Small intestine (tissue), 7 donors: ENCODE results near the gene CMSS1. TPM values are rescaled to one million over a fixed set of nuclear protein-coding genes. Genes with fewer than 3 reads are reported as not detected.
A peak's percentile ranks its signal among the peaks of the same experiment; 100 is the strongest.

ENCODE experiments used
- DNase-seq, 2 donors: peaks; one replicate each; pipeline versions ENCODE4 v3.0.0 to v3.0.0-alpha.2; 2013
- FAIRE-seq: peaks from 2 replicates; lab custom pipeline; 2012; peaks lifted over from hg19 to GRCh38; lab: Jason Lieb, UNC
- H3K27ac ChIP-seq, 3 donors: one replicate each; pipeline ENCODE4 v1.5.1; 2013; ENCODE audit warnings: low read length in 2 of 3, mild to moderate bottlenecking in 2 of 3, control low read depth in 1 of 3, inconsistent platforms in 1 of 3, low read depth in 1 of 3, moderate library complexity in 1 of 3
- H3K27me3 ChIP-seq, 3 donors: one replicate each; pipeline ENCODE4 v1.6.1; 2013; ENCODE audit warnings: low read length in 3 of 3, inconsistent platforms in 1 of 3; ENCODE audit not compliant: control insufficient read depth in 3 of 3, insufficient read depth in 3 of 3
- H3K36me3 ChIP-seq, 3 donors: one replicate each; pipeline ENCODE4 v1.6.1; 2013; ENCODE audit warnings: low read length in 3 of 3, inconsistent platforms in 1 of 3, low read depth in 1 of 3, mild to moderate bottlenecking in 1 of 3, moderate library complexity in 1 of 3; ENCODE audit not compliant: control insufficient read depth in 3 of 3, insufficient read depth in 2 of 3
- H3K4me1 ChIP-seq, 3 donors: one replicate each; pipeline ENCODE4 v1.6.1; 2013; ENCODE audit warnings: low read length in 2 of 3, inconsistent platforms in 1 of 3, low read depth in 1 of 3, mild to moderate bottlenecking in 1 of 3, moderate library complexity in 1 of 3; ENCODE audit not compliant: control insufficient read depth in 3 of 3, insufficient read depth in 2 of 3
- H3K4me3 ChIP-seq, 3 donors: one replicate each; pipeline ENCODE4 v1.5.1; 2013; ENCODE audit warnings: low read length in 3 of 3, control low read depth in 1 of 3, inconsistent platforms in 1 of 3, low read depth in 1 of 3, mild to moderate bottlenecking in 1 of 3, moderate library complexity in 1 of 3
- H3K9me3 ChIP-seq, 2 donors: one replicate each; pipeline ENCODE4 v1.6.1; 2013; ENCODE audit warnings: low read depth in 1 of 2, low read length in 1 of 2; ENCODE audit not compliant: control insufficient read depth in 2 of 2, insufficient read depth in 1 of 2
- WGBS, 3 donors: extraction: QIAGEN DNeasy Blood & Tissue Kit; methylation state at CpG; one replicate each; pipeline ENCODE4 v1.1.7; 2013; 5-methylcytosine and 5-hydroxymethylcytosine counted together
- polyA plus RNA-seq, 4 donors: library from polyadenylated mRNA; stranded (reverse) in 3 of 4; unstranded in 1 of 4; fragments of 200-250 nt in 3 of 4; fragments of 120-200 nt in 1 of 4; gene quantifications; one replicate each; pipeline versions ENCODE4 v1.2.1 to v1.2.3, GENCODE V29; 2013
- donor health status: healthy with polysubstance abuse.
- donor health status: control.
- donor health status: control.
- donor health status: Bipolar disorder and iron deficiency.
- donor health status: healthy.

The CMSS1 gene
- polyA plus RNA-seq, 4 donors, result 1.6 to 24.0 (median 10.4) TPM

DNA sequence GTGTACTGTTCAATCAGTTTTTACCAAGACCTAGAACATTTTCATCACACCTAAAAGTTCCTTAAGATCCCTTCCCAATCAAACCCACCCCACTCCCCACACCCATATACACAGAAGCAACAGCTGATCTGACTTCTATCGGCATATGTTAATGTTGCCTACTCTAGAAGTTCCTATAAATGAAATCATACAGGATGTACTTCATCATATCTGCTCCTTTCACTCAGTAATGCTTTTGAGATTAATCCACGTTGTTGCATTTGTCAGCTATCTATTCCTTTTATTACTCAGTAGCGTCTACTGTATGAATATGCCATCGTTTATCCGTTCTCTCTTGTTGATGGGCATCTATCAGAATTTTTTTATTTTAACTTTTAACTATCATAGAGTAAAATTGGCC lies 310.9 kb downstream of the CMSS1 start:
- 77 to 85% (median 83%) methylated on average over 5 of the region's 5 CpGs for WGBS, 3 donors
- no peak for FAIRE-seq

GRCh38 chr3:100129941-100130340 lies 312.3 kb downstream of the CMSS1 start:
- H3K9me3 ChIP-seq, result no peaks in the 10 kb centered on the region
- no peaks in the 10 kb centered on the region for H3K36me3 ChIP-seq
- H3K4me3 ChIP-seq, result no peak overlapping the region
- DNase-seq (no peak), FAIRE-seq (no peak)
- H3K4me1 ChIP-seq, result no peaks in the 10 kb centered on the region
- no peak overlapping the region for H3K27ac ChIP-seq
- H3K27me3 ChIP-seq, result no peaks in the 10 kb centered on the region
- 84 to 98% (median 93%) methylated on average over 1 of the region's 1 CpG for WGBS, 3 donors

More for the DNA sequence above, 310.9 kb downstream of the CMSS1 start:
- Histone ChIP-seq H3K36me3 (no peaks in the 10 kb centered on the region), H3K4me3 (no peak overlapping the region), H3K27ac (no peak overlapping the region), H3K4me1 (no peaks in the 10 kb centered on the region), H3K27me3 (no peaks in the 10 kb centered on the region), H3K9me3 (no peaks in the 10 kb centered on the region)
- no peak for DNase-seq

GRCh38 chr3:100131241-100131640 lies 313.6 kb downstream of the CMSS1 start:
- no peaks in the 10 kb centered on the region for H3K9me3 ChIP-seq
- no peaks in the 10 kb centered on the region for H3K36me3 ChIP-seq
- DNase-seq, result no peak
- 81 to 93% (median 89%) methylated on average over 6 of the region's 6 CpGs for WGBS, 3 donors
- peaks cover 0 to 2% (median 0%) of the 10 kb centered on the region in 3 donors for H3K4me1 ChIP-seq
- no peaks in the 10 kb centered on the region for H3K27me3 ChIP-seq
- no peak overlapping the region for H3K4me3 ChIP-seq
- no peak for FAIRE-seq
- H3K27ac ChIP-seq, result no peak overlapping the region

GRCh38 chr3:100136921-100137320 lies 319.3 kb downstream of the CMSS1 start:
- FAIRE-seq (no peak), DNase-seq (no peak)
- WGBS, 3 donors, result 57 to 100% (median 88%) methylated on average over 1 of the region's 1 CpG
- H3K36me3 ChIP-seq, result no peaks in the 10 kb centered on the region
- H3K4me1 ChIP-seq, result peaks cover 0 to 10% (median 0%) of the 10 kb centered on the region in 3 donors
- peak overlapping the region; percentile 3 to 24 (median 11) for H3K27ac ChIP-seq
- H3K4me3 ChIP-seq, result no peak overlapping the region
- H3K27me3 ChIP-seq, result no peaks in the 10 kb centered on the region
- no peaks in the 10 kb centered on the region for H3K9me3 ChIP-seq

GRCh38 chr3:100140976-100141375 lies 323.3 kb downstream of the CMSS1 start:
- Histone ChIP-seq H3K27ac (no peak overlapping the region), H3K4me1 (peaks cover 0 to 10% (median 0%) of the 10 kb centered on the region in 3 donors), H3K36me3 (no peaks in the 10 kb centered on the region), H3K27me3 (no peaks in the 10 kb centered on the region), H3K9me3 (peaks cover 0 to 2% of the 10 kb centered on the region in 2 donors), H3K4me3 (no peak overlapping the region)
- DNase-seq, result no peak
- FAIRE-seq, result no peak
- WGBS, 3 donors, result 93 to 100% (median 96%) methylated on average over 1 of the region's 1 CpG

GRCh38 chr3:100141586-100141985 lies 323.9 kb downstream of the CMSS1 start:
- WGBS, 3 donors, result 73 to 93% (median 78%) methylated on average over 1 of the region's 1 CpG
- Histone ChIP-seq H3K4me1 (peaks cover 0 to 4% (median 0%) of the 10 kb centered on the region in 3 donors), H3K27ac (no peak overlapping the region), H3K27me3 (no peaks in the 10 kb centered on the region), H3K36me3 (no peaks in the 10 kb centered on the region), H3K9me3 (peaks cover 0 to 2% of the 10 kb centered on the region in 2 donors), H3K4me3 (no peak overlapping the region)
- no peak for FAIRE-seq
- no peak for DNase-seq

DNA sequence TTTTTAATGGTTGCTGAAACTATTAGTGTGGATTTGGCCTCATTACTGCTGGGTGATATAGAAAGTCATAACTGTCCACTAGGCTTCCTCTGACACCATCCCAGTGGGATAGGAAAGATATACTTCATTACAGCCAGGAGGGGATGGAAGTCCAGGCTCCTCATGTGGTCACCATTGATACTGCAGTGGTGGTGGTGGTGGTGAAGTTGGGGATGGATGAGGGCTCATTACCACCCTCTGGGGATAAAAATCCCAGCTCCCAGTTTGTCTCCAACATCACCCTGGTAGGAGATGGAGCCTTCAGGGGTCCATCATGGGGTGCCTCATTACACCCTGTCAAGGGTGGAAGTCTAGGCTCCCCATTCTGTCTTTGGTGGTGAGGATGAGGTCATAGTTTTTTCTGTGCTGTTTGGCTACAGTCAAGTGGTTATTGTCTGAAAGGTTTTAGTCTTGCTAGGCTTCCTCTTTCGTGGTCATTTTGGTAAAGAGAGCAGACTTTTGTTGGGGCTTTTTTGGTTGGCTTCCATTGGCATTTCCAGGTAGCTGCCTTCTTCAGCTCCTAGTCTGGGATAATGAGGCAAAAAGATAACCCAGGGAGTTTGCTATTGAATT lies 326.7 kb downstream of the CMSS1 start:
- no peaks in the 10 kb centered on the region for H3K27me3 ChIP-seq
- no peaks in the 10 kb centered on the region for H3K4me1 ChIP-seq
- no peak overlapping the region for H3K4me3 ChIP-seq
- H3K27ac ChIP-seq, result no peak overlapping the region
- H3K36me3 ChIP-seq, result peaks cover 0 to 2% (median 0%) of the 10 kb centered on the region in 3 donors
- 82 to 90% (median 84%) methylated on average over 1 of the region's 1 CpG for WGBS, 3 donors
- H3K9me3 ChIP-seq, result peaks cover 0 to 2% of the 10 kb centered on the region in 2 donors
- DNase-seq (no peak), FAIRE-seq (no peak)

- H3K4me3 ChIP-seq, result no peak overlapping the region
- no peaks in the 10 kb centered on the region for H3K9me3 ChIP-seq
- peaks cover 0 to 4% (median 0%) of the 10 kb centered on the region in 3 donors for H3K36me3 ChIP-seq
- FAIRE-seq (no peak), DNase-seq (no peak)
- no peak overlapping the region for H3K27ac ChIP-seq
- H3K27me3 ChIP-seq, result no peaks in the 10 kb centered on the region
- WGBS, 3 donors, result 71 to 75% (median 72%) methylated on average over 2 of the region's 2 CpGs
- H3K4me1 ChIP-seq, result no peaks in the 10 kb centered on the region
Measured at GRCh38 chr3:100149130-100149529, 331.5 kb downstream of the CMSS1 start.
